HG03025 (cell line): Measurements from ENCODE around the gene TNFRSF6B.

ENCODE experiments used
- ATAC-seq: cut with Tn5 transposase; IDR thresholded peaks from one replicate; pipeline ENCODE4 v1.9.1; 2021; ENCODE audit warnings: mild to moderate bottlenecking, moderate library complexity; ENCODE audit not compliant: unreplicated experiment, low FRiP score

TNFRSF6B gene

DNA sequence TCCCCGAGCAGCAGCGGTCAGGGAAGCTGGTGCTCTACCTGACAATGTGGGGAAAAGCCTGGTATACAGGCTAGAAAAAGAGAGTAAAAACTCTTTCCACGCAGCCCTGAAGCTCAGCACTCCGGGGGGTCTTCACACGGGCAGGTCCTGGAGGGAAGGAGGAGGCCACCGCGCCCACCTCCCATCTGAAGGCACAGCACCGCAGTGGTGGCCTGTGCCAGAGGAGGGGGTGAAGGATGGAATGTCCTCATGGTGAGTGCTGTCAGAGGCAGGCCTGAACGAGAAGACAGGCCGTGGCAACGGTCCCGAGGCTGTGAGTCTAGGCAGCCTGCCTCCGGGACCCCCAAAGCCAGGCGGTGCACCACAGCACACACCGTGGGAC is 49.0 kb downstream of the TNFRSF6B start:
- no peak for ATAC-seq

DNA sequence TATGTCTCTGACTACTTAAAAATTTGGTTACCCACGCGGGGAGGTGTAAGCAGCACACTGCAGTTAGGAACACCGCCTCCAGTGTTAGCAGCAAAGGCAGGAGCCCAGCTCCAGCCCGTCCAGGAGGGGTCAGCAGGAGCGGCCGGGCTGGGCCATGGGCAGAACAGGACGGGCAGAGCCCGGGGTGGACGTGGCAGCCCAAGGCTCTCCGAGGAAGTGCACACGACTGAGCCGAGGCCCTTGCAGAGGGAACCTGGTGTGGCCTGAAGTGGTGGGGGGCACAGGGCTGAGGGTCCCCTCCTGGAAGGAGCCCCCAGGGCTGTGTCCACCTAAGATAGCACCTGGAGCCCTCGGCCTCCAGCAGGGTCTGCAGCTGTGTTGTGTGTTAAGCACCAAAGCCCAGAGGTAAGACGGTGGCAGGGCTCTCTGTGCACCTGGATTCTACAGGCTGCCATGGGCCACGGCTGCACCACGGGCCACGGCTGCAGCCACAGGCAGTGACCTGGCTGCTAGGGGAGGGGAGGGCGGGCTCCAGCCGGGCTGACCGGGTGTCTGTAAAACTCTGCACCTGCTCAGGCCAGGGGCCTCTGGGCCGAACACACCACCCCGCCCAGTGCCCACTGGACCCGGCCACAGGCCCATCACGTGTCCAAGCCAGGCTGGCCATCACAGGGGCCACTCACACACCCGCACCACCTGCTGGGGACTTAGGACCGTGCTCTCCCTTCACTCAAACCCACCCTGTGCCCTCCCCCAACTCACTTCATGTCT is 49.7 kb downstream of the TNFRSF6B start:
- no peak for ATAC-seq

DNA sequence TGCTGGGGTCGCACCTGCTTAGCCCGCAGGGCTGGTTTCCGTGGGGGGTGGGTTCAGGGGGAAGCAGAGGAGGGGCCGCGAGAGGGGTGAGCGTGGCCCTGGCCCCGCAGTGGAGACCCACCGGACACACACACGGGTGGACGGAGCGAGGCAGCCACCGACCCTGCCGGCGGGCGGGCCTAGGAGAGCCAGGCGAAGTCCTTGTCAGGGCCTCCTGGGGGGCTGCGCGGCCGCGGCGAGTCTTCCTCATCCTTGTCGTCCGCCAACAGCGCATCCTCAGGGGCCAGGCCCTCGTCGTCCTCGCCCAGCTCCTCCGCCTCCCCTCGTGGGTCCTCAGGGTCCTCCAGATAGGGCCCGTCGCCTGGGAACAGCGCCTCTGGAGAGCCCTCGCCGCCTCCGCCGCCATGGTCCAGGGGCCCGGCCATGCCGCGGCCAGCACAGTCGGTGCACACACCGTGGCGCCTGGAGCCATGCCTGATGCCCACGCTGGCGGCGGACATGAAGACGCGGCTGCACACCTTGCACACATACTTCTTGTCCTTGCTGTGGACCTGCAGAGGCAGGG is 50.4 kb downstream of the TNFRSF6B start:
- no peak for ATAC-seq

DNA sequence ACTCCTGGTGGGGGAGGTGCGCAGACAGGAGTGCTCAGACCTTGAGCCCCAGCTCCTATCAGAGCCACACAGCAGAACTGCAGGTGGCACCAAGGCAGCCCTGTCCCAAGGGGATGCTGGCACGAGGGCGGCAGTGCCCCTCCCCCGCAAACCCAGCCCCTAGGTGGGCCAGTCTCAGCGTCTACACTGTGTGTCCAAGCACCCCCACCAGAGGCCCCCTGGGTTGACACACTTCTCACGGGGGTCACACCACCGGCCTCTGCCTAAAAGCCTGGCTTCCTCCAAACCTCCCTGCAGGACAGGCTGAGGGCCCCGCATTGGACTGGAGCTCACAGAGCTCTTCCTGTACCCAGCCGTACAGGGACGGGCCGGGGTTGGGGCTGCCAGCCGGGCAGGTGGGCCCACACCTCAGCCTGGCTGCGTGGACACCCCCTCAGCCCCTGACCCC is 51.2 kb downstream of the TNFRSF6B start:
- no peak for ATAC-seq
